Measurements from ENCODE around the gene UIMC1.

DNA sequence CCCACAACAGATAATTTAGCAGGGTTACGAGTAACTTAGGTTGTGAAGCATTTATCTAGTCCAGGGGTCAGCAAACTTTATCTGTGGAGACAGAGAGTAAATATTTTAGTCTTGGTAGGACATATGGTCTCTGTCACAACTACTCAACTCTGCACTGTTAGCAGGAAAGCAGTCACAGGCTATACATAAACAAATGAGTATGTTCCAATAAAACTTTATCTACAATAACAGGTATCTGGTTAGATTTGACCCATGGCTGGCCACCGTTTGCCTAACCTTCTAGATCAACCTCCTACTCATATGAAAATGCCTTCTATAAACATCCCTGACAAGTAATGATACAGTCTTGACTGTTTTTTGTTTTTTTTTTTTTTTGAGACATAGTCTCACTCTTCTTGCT is 94.5 kb downstream of the UIMC1 start:
- TF ChIP-seq, protein P1, sequence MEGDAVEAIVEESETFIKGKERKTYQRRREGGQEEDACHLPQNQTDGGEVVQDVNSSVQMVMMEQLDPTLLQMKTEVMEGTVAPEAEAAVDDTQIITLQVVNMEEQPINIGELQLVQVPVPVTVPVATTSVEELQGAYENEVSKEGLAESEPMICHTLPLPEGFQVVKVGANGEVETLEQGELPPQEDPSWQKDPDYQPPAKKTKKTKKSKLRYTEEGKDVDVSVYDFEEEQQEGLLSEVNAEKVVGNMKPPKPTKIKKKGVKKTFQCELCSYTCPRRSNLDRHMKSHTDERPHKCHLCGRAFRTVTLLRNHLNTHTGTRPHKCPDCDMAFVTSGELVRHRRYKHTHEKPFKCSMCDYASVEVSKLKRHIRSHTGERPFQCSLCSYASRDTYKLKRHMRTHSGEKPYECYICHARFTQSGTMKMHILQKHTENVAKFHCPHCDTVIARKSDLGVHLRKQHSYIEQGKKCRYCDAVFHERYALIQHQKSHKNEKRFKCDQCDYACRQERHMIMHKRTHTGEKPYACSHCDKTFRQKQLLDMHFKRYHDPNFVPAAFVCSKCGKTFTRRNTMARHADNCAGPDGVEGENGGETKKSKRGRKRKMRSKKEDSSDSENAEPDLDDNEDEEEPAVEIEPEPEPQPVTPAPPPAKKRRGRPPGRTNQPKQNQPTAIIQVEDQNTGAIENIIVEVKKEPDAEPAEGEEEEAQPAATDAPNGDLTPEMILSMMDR (IDR thresholded peaks at IDR 0.05): no peak
- no peak for TF ChIP-seq POLR2A (IDR thresholded peaks at IDR 0.05)

Data from stomach (tissue), 4 donors.